Lower leg skin (tissue), 4 donors: Measurements from ENCODE around the gene SRRM2. TPM values are rescaled to one million over a fixed set of nuclear protein-coding genes. Genes with fewer than 3 reads are reported as not detected.

Experiments used
- DNase-seq, 2 donors: peaks; one replicate each; pipeline ENCODE4 v3.0.0-alpha.2; 2019; ENCODE audit warnings: low spot score in 2 of 2
- H3K4me3 ChIP-seq: fragments of 200-600 bp; sonication (generic); 2 replicates; pipeline ENCODE4 v1.5.1; 2017; ENCODE audit warnings: mild to moderate bottlenecking, low read depth; ENCODE audit not compliant: poor library complexity, severe bottlenecking
- CTCF ChIP-seq, 3 donors: fragments of 450-650 bp; IDR thresholded peaks; one replicate each; pipeline ENCODE4 v1.5.1; 2016; ENCODE audit warnings: antibody characterized with exemption in 3 of 3, mild to moderate bottlenecking in 3 of 3, moderate library complexity in 2 of 3
- POLR2A ChIP-seq, 2 donors: fragments of 450-650 bp; IDR thresholded peaks; one replicate each; pipeline ENCODE4 v1.6.1; 2016 to 2017; ENCODE audit warnings: antibody characterized with exemption in 2 of 2, mild to moderate bottlenecking in 1 of 2, moderate library complexity in 1 of 2
- WGBS, 2 donors: methylation state at CpG; one replicate each; pipeline ENCODE4 v1.1.5; 2018; 5-methylcytosine and 5-hydroxymethylcytosine counted together
- intact Hi-C: fragments of 100-400 bp; cut with DNase I; formaldehyde crosslinking; loops from one replicate; pipeline ENCODE4 v1.15.0; 2023; ENCODE audit warnings: low total_unique reads
- total RNA-seq, 4 donors: library from RNA; depleted of rRNA; stranded (reverse); fragments of >200 nt; gene quantifications; one replicate each; pipeline ENCODE4 v1.1.0, GENCODE V29; 2016

The SRRM2 gene
- total RNA-seq, 4 donors from 2014 or later = 257 to 830 (median 272) TPM

GRCh38 chr16:2763173-2763572 is 10.7 kb downstream of the SRRM2 start:
- intact Hi-C loops = no loop called here

GRCh38 chr16:2764718-2765117 is 12.3 kb downstream of the SRRM2 start:
- no peak overlapping the region for H3K4me3 ChIP-seq
- DNase-seq = no peak
- 97 to 98% methylated on average over 9 of the region's 9 CpGs for WGBS, 2 donors
- TF ChIP-seq POLR2A (IDR thresholded peaks at IDR 0.05) (no peak), CTCF (IDR thresholded peaks at IDR 0.05) (no peak)
- intact Hi-C loops = no loop called here

More at GRCh38 chr16:2763173-2763572, 10.7 kb downstream of the SRRM2 start:
- WGBS, 2 donors = 90 to 95% methylated on average over 6 of the region's 6 CpGs
- DNase-seq = no peak
- no peak overlapping the region for H3K4me3 ChIP-seq
- TF ChIP-seq CTCF (IDR thresholded peaks at IDR 0.05) = no peak

- DNase-seq = no peak
- TF ChIP-seq CTCF (IDR thresholded peaks at IDR 0.05) = no peak
- TF ChIP-seq POLR2A (IDR thresholded peaks at IDR 0.05) = no peak
- intact Hi-C loops = no loop called here
- no peak overlapping the region for H3K4me3 ChIP-seq
- WGBS, 2 donors = 97 to 98% methylated on average over 73 of the region's 73 CpGs
Measured at GRCh38 chr16:2765462-2766404, 13.3 kb downstream of the SRRM2 start.

- no peak for TF ChIP-seq CTCF (IDR thresholded peaks at IDR 0.05)
- no peak for TF ChIP-seq POLR2A (IDR thresholded peaks at IDR 0.05)
- H3K4me3 ChIP-seq = no peak overlapping the region
- WGBS, 2 donors = 95% methylated on average over 43 to 44 of the region's 44 CpGs
- intact Hi-C loops = no loop called here
- no peak for DNase-seq
Measured at GRCh38 chr16:2766430-2767139, 14.1 kb downstream of the SRRM2 start.

GRCh38 chr16:2767140-2767731 is 14.8 kb downstream of the SRRM2 start:
- intact Hi-C loops = no loop called here
- H3K4me3 ChIP-seq = no peak overlapping the region
- DNase-seq = no peak
- WGBS, 2 donors = 83 to 84% methylated on average over 14 to 15 of the region's 19 CpGs
- TF ChIP-seq CTCF (IDR thresholded peaks at IDR 0.05) = no peak
- TF ChIP-seq POLR2A (IDR thresholded peaks at IDR 0.05) = no peak
